OCI-LY7 (cell line): Measurements from ENCODE around the gene ATAD3C. TPM values are rescaled to one million over a fixed set of nuclear protein-coding genes. Genes with fewer than 3 reads are reported as not detected.

Experiments used
- BruUV-seq: library from RNA; stranded (reverse); fragments of 400-500 nt; replicated peaks from 2 replicates; lab custom pipeline; 2021; lab: Mats Ljungman, UMichigan
- CTCF ChIA-PET: fragments of 300-600 bp; sonication (Branson Sonifier 250); formaldehyde crosslinking; loops from one replicate; lab custom pipeline; 2022; ENCODE audit warnings: antibody characterized with exemption; ENCODE audit not compliant: unreplicated experiment; lab: Charles Lee
- POLR2A ChIA-PET: fragments of 300-600 bp; sonication (Branson Sonifier 250); formaldehyde crosslinking; loops from one replicate; lab custom pipeline; 2022; ENCODE audit warnings: antibody characterized with exemption; lab: Charles Lee
- DNase-seq: peaks from one replicate; pipeline ENCODE4 v3.0.0-alpha.2; 2015; ENCODE audit warnings: low spot score
- H2AFZ ChIP-seq: fragments of 200-600 bp; sonication (generic), shearing (Covaris generic); 2 replicates; pipeline ENCODE4 v1.6.1; 2014; ENCODE audit warnings: mild to moderate bottlenecking, antibody characterized with exemption, low read length, moderate library complexity
- H3K27ac ChIP-seq: fragments of 200-600 bp; sonication (generic); 2 replicates; pipeline ENCODE4 v1.5.1; 2014; ENCODE audit warnings: mixed run types, low read depth, mild to moderate bottlenecking, moderate library complexity, low read length, inconsistent platforms; ENCODE audit not compliant: poor library complexity, severe bottlenecking
- H3K36me3 ChIP-seq: fragments of 200-600 bp; sonication (generic); 2 replicates; pipeline ENCODE4 v1.6.1; 2014; ENCODE audit warnings: mild to moderate bottlenecking, antibody characterized with exemption, low read length, moderate library complexity, mixed read lengths; ENCODE audit not compliant: insufficient read depth
- H3K4me1 ChIP-seq: fragments of 200-600 bp; sonication (generic); 2 replicates; pipeline ENCODE4 v1.5.1; 2014; ENCODE audit warnings: mild to moderate bottlenecking, low read length; ENCODE audit not compliant: insufficient read depth, poor library complexity, severe bottlenecking
- H3K4me2 ChIP-seq: fragments of 200-600 bp; sonication (generic); 2 replicates; pipeline ENCODE4 v1.6.1; 2014; ENCODE audit warnings: mild to moderate bottlenecking, low read length
- H3K4me3 ChIP-seq: fragments of 200-600 bp; sonication (generic); 2 replicates; pipeline ENCODE4 v1.5.1; 2014; ENCODE audit warnings: mild to moderate bottlenecking, low read depth, low read length; ENCODE audit not compliant: poor library complexity, severe bottlenecking
- H3K79me2 ChIP-seq: fragments of 200-600 bp; sonication (generic); 2 replicates; pipeline ENCODE4 v1.6.1; 2016; ENCODE audit warnings: low read depth, mild to moderate bottlenecking, low read length, moderate library complexity, mixed read lengths; ENCODE audit not compliant: insufficient read depth
- H3K9me2 ChIP-seq: fragments of 200-600 bp; sonication (generic); 2 replicates; pipeline ENCODE4 v1.6.1; 2016; ENCODE audit warnings: mild to moderate bottlenecking, low read length, mixed read lengths; ENCODE audit not compliant: insufficient read depth
- H3K9me3 ChIP-seq: fragments of 200-600 bp; sonication (generic); 2 replicates; pipeline ENCODE4 v1.6.1; 2014; ENCODE audit warnings: mild to moderate bottlenecking, mixed run types, low read length, mixed read lengths
- H4K20me1 ChIP-seq: fragments of 200-600 bp; sonication (generic); 2 replicates; pipeline ENCODE4 v1.6.1; 2014; ENCODE audit warnings: mild to moderate bottlenecking, antibody characterized with exemption, low read length, moderate library complexity, mixed read lengths; ENCODE audit not compliant: insufficient read depth
- CTCF ChIP-seq: fragments of 200-600 bp; sonication (generic); conservative IDR thresholded peaks from 2 replicates; pipeline ENCODE4 v1.5.1; 2014; ENCODE audit warnings: mild to moderate bottlenecking, antibody characterized with exemption, low read length, moderate library complexity, mixed read lengths
- EZH2phosphoT487 ChIP-seq: fragments of 200-600 bp; sonication (generic); IDR thresholded peaks from 2 replicates; pipeline ENCODE4 v1.6.1; 2018; ENCODE audit warnings: low read depth, borderline replicate concordance, mild to moderate bottlenecking, mixed run types, antibody characterized with exemption, low read length, moderate library complexity, mixed read lengths
- intact Hi-C: fragments of 100-400 bp; cut with micrococcal nuclease; formaldehyde crosslinking; loops from one replicate; pipeline ENCODE4 v1.10.0; 2022; ENCODE audit not compliant: unreplicated experiment
- total RNA-seq, 2 experiments: library from RNA; depleted of rRNA in 1 of 2; stranded (reverse); fragments of >200 nt in 1 of 2; shearing (Covaris generic) in 1 of 2; gene quantifications; 2 replicates each; pipeline ENCODE4 v1.2.3, GENCODE V29; 2014 to 2022

The ATAD3C gene
- total RNA-seq, 2 experiments from 2014 or later, result 1.6 to 3.0 TPM

- no peak overlapping the region for H2AFZ ChIP-seq
- ChIA-PET CTCF (no interaction called here), POLR2A (no interaction called here)
- H3K4me1 ChIP-seq, result no peaks in the 10 kb centered on the region
- H3K4me3 ChIP-seq, result no peak overlapping the region
- TF ChIP-seq CTCF (no peak), EZH2phosphoT487 (no peak)
- H3K27ac ChIP-seq, result no peak overlapping the region
- H3K9me3 ChIP-seq, result no peaks in the 10 kb centered on the region
- DNase-seq, result no peak
- intact Hi-C loops, result no loop called here
- H3K36me3 ChIP-seq, result no peaks in the 10 kb centered on the region
- H3K79me2 ChIP-seq, result no peaks in the 10 kb centered on the region
- no peak overlapping the region for H3K4me2 ChIP-seq
- no TSS peak for BruUV-seq
- H3K9me2 ChIP-seq, result no peaks in the 10 kb centered on the region
- H4K20me1 ChIP-seq, result no peaks in the 10 kb centered on the region
Observed at GRCh38 chr1:1437033-1437903, 12.2 kb upstream of the ATAD3C start.

- Histone ChIP-seq H3K9me3 (no peaks in the 10 kb centered on the region), H4K20me1 (no peaks in the 10 kb centered on the region), H3K4me2 (no peak overlapping the region), H3K4me3 (no peak overlapping the region), H3K27ac (no peak overlapping the region), H3K79me2 (no peaks in the 10 kb centered on the region), H3K36me3 (no peaks in the 10 kb centered on the region), H3K9me2 (no peaks in the 10 kb centered on the region), H2AFZ (no peak overlapping the region), H3K4me1 (no peaks in the 10 kb centered on the region)
- no peak for DNase-seq
- POLR2A ChIA-PET, result no interaction called here
- TF ChIP-seq CTCF (no peak), EZH2phosphoT487 (no peak)
- intact Hi-C loops, result no loop called here
- BruUV-seq, result no TSS peak
- CTCF ChIA-PET, result no interaction called here
Observed at GRCh38 chr1:1437904-1438376, 11.5 kb upstream of the ATAD3C start.
